Jurkat, Clone E6-1 (cell line): ENCODE measurements around the gene VIPR2.
"Not testable (repeated sequence)": the region's sequence is repeated elsewhere in the genome, so short reads cannot be mapped to it uniquely, and the experiment has no call there.

Experiments used
- DNase-seq: peaks from one replicate; pipeline ENCODE4 v3.0.0-alpha.2; 2011; ENCODE audit warnings: low read depth, low spot score
- H3K4me3 ChIP-seq: 2 replicates; pipeline ENCODE4 v1.5.1; 2011; ENCODE audit warnings: mild to moderate bottlenecking, low read length, control low read depth, moderate library complexity

The VIPR2 gene

GRCh38 chr7:159142199-159142598 lies 2.5 kb downstream of the VIPR2 start:
- DNase-seq, result no peak
- H3K4me3 ChIP-seq, result no peak overlapping the region

DNA sequence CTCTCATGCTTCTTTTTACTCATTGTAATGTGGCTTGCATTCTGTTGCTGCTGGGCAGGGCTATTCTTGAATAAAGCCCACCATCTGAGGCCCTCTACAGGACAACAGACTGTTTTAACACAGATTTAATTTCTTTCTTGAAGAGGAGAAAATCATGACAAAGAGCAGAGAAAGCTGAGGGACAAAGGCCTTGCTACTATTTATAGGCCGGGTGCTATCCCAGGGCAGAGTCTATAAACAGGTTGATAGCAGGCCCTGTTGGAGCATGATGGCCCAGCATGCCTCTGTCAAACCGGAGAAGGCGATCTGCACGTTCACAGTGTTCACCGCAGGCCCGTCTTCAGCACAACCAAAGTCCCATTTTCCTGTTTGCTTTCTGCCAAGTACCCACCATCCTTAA lies 3.0 kb downstream of the VIPR2 start:
- DNase-seq, result no peak
- no peak overlapping the region for H3K4me3 ChIP-seq

DNA sequence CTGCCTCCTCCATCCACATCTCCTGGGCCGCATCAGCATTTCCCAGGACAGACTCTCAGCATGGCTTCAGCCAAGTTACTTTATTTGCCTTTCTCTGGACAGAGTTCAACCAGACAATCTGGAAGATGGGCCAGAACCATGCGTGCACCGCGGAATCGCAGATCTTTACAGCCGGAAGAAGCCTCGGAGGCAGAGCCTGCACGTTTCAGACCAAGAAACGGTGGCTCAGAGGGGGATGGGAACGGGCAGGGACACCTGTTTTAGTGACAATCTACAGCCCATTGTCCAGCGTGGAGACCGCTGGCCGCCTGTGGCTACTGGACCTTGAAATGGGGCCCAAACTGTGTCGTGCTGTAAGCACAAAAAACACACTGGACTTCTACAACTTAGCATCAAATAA lies 3.5 kb downstream of the VIPR2 start:
- H3K4me3 ChIP-seq, result no peak overlapping the region
- no peak for DNase-seq

DNA sequence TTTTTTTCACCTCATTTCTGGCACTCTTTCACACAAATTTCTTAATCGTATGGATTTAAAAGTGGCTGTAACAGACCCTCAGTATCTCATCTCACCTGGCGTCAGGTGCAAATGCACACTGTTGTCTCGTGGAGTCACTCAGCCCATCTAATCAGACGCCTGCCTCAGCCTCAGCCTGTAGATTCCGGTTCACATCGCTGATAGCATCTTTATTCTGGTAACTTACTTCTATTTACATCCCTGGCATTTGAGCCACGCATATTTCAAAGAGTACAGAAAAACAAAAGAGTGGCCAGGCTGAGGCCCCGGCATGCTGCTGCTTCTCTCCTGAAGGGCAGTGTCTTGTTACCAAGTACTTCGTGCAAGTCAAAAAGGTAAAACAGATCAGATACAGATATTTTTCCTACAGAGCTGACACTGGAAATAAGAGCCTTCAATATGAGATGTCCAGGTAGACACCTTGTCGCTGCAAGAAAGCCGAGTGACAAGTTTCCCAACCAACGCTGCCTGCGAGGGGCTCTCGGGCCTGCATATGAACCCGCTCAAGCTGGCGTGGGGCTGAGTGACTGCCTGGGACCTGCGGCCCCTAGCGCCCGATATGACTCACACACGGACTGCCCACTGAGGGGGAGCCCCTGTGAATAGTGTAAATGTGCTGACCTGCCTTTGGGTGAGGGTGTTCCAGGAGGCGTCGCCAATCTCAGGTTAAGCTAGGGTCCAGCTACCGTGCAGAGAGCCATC lies 4.3 kb downstream of the VIPR2 start:
- no peak for DNase-seq
- no peak overlapping the region for H3K4me3 ChIP-seq

GRCh38 chr7:159139639-159140038 lies 5.0 kb downstream of the VIPR2 start:
- DNase-seq, result no peak
- no peak overlapping the region for H3K4me3 ChIP-seq

DNA sequence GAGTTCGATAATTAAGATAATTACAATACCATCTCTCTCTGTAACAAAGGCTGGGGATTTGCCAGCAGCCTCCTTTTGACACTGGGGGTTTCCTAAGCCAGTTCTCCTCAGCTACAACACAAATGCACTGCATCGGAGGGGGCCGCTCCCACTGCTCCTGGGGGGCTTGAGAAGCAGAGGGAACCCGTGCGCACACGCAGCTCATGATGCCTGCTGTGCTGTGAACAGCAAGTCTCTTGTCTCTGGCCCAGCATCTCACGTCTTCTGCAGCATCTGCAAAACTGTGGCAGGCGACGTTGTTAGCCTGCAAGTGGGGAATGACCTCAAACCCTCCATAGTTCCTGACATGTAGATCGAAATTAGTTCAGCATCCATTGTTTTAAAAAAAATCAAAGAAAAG lies 5.5 kb downstream of the VIPR2 start:
- DNase-seq, result no peak
- H3K4me3 ChIP-seq, result no peak overlapping the region

DNA sequence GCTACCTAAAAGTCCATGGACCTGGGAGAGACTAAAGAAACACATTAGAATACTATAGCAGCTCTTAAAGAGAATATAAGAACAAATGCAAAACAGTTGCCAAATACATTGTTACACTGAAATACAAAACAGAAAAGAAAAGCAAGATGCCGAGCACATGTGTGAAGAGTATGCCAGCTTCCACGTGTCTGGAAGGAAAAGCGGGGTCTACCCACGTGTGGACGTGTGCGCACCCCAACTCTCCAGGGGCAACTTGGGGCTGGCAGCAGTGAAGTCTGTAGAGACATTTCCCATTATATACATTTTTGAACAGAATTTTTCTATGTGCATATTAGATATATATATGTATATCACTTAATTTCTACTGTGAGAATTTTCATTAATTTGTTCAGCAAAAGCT lies 6.2 kb downstream of the VIPR2 start:
- DNase-seq, result no peak
- H3K4me3 ChIP-seq, result no peak overlapping the region

DNA sequence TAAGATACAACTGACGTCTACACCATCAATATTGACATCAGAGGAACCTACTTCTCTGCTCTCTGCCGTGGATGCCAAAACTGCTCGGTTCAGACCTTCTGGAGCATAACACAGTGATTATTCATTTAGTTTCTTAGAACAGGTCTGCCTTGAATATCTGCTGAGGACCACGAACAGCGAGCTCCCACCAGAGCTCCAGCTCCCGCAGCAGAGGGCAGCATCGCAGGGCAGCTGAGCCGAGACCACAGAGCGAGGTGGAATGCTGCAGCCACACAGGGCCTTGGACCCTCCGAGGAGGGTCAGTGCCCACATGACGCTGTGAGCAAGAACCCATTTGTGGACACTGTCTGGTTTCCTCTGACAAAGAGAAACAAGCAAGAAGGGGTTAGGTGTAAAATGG lies 6.8 kb downstream of the VIPR2 start:
- H3K4me3 ChIP-seq, result no peak overlapping the region
- DNase-seq, result no peak

GRCh38 chr7:159136846-159137245 lies 7.8 kb downstream of the VIPR2 start:
- no peak overlapping the region for H3K4me3 ChIP-seq
- DNase-seq, result no peak

DNA sequence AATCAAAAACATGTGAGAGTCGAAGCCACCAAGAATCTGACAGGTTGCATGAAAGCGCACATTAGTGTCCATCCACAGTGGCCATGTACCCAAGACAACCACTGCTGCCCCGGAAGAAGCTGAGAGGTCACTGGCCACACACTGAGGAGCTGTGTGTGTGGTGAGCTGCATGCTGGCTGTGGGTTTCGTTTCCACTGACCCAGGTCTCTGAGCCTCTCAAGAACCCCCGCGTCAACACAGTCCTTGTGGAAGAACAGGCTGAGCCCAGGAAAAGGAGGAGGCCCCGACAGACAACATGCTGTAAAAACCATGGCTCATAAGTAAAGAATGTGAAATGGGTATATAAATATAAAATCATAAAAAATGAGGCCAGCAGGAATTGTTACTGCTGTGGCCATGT lies 8.2 kb downstream of the VIPR2 start:
- no peak overlapping the region for H3K4me3 ChIP-seq
- no peak for DNase-seq

DNA sequence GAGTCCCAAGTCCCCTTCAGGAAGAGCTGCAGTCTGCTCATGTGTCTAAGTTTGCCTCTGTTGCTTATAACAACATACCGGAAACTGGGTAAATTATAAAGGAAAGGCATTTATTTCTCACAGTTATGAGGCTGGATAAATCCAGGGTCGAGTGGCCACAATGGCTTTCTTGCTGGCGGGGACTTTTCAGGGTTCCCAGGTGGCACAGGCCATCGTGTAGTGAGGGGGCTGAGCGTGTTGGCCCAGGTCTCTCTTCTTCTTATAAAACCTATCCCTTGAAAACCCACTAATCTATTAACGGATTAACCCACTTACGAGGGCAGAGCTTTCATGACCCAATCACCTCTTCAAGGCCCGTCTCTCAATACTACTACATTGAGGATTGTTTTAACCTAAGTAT lies 8.7 kb downstream of the VIPR2 start:
- H3K4me3 ChIP-seq, result no peak overlapping the region
- no peak for DNase-seq

DNA sequence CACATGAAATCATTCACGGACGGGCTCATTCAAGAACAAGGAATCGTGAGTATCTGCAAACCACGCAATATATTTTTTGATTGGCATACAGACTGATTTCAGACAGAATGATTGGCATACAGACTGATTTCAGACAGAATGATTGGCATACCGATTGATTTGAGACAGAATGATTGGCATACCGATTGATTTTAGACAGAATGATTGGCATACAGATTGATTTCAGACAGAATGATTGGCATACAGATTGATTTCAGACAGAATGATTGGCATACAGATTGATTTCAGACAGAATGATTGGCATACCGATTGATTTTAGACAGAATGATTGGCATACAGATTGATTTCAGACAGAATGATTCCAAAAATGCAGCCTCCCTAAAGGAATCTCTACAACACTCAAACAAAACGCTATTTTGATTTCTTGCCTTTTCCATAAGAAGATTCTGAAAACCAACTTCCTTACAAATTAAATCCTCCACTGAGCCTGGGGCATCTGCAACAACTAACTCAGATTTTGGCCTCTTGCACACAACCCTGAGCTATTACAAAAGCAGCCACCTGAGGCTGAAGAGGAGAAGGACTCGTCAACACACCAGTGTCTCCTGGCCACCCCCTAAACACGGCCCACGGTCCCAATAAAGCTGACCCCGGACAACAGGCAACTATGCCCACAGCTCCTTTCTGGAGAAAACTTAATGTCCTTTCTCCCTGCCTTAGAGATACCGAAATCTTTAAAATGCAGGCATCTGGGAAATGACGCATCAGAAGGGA lies 11.8 kb downstream of the VIPR2 start:
- not testable (repeated sequence) for DNase-seq, H3K4me3 ChIP-seq

DNA sequence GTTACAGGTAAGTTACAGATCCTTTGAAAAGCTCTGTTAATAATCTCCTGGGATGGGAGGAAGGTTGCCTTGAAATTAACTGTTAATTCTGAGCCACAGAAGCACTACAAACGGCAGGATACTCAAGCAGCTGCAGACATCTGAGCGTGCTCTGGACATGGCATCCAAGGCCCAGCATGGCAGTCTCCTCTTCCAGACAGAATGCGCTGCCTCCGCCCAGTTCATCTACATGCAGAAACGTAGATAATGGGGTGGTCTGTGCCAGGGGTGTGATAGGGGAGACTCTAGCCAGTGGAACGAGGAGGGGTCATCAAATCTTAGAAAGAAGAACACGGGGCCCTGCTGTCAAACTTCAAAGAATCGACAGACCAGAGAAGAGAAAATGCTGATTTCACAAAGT lies 13.8 kb downstream of the VIPR2 start:
- no peak for DNase-seq
- no peak overlapping the region for H3K4me3 ChIP-seq

DNA sequence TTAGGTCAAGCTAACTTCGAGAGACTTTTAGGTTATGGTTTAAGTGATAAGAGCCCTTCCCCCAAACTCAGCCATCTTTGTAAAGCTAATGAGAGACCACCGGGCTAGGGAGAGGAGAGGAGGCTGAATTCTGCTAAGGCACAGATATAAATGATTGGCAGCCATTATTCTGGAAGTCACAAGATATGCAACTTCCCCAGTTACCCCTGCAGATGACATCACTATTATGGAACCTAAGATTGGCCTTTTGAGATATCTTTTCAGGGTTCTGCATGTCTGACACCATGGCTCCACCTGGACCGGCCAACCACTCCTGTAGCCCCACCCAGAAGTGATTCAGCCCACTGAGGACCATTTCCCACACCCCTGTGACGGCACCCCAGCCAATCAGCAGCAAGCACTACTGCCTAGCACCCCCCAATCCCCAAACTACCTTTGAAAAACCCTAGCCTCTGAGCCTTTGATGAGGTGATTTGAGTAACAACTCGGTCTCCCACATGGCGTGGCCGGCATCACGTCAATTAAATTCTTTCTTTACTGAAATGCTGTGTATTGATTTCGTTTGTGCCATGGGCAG lies 14.4 kb downstream of the VIPR2 start:
- DNase-seq, result no peak
- no peak overlapping the region for H3K4me3 ChIP-seq

DNA sequence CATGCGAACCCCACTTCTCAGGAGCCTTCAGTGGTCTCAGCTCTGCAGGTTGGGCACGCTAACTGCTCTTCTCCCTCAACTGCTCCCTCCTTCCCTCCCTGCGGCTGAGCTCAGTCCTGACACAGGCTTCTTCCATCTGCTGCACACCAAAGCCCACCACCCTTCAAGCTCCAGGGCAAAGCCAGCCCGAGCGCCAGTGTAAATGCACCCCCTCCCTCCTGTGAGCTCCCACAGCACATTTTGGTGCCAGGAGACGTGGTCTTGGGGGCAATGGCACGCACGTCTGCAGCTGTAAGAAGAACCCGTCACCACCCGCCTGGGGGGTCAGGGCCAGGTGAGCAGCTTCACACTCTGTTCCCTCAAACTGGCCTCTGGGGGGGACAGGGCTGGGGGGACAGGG lies 15.9 kb downstream of the VIPR2 start:
- DNase-seq, result no peak
- H3K4me3 ChIP-seq, result no peak overlapping the region

DNA sequence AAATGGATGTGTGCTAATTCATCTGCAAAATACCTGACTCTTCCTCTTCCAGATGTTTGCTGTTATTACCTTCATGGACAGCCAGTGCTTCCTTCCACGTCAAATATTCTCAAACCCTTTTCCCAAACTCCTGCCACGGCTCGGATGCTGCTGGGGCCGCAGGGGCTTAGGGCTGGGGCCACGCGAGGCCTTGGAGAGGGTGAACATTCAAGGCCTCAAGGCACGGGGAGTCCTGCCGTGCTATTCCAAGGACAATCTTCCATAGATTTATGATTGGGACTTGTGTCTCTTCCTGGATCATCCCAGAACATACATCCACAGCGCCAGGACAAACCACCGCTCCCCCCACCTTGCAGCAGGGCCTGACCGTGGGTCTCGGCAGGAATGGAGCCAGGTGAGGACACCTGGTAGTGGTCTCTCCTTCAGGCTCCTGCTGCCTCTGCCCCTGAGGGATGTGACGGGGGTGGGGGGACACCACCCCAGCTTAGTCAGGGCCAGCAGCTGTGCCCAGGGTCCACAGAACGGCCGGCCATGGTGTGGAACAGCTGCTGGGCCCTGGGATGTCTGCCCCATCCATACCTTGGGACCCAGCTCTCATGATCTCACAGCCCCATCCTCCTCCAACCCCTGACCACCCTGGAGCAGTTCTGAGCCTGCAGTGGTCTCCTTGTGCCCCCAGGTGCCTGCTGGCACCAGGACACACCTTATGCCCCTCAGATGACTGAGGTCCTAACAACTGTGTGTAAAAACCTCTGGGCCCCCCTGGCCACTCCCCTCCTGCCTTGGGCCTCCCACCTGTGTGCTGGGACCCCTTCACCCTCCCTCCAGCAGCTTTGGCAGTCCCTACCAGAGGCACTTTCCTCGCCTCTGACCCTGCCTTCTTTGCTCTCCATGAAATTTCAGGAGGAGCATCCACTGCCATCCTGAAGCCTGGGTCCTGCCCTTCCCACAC lies 16.7 kb downstream of the VIPR2 start:
- no peak overlapping the region for H3K4me3 ChIP-seq
- DNase-seq, result no peak

DNA sequence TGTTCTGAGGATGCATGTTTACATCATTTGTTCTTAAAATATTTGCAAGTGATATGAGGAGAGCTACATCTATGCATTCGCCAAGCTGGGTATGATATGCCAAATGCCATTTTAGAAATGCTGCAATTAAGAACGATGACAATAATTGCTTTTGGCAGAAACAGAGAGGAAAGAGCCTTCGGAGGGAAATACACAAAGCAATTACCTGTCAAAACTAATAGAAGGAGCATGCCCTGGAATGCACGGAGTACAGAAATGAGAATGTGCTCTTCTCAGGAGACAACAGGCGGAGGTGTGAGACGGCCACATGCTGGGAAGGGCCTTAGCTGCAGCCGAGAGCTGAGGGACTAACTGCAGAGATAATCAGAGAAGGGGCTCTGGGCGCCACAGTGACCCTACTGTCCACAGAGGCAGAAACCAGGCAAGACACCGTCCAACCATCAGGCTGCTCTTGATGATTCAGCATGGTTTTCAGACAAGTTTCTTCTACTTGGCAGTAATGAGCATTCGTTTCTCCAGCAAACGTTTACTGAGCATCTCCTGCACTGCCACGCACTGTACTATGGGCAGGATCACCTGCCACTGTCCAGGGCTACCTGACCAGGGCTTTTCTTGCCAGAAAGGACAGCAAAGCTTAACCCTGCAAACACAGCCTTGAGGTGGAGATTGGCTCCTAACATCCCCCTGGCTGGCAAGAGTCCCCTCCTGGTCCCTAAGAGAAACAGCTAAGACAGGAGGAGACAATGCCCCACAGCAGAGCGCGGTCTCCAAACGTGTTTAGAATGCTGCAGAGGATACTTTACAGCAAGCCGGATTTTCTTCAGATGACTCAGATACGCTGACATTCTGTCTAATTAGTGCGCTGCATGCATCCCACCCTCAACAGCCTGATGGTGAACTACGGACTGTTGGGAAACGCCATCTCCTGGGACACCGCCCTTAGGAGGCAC lies 18.1 kb downstream of the VIPR2 start:
- DNase-seq, result no peak
- H3K4me3 ChIP-seq, result no peak overlapping the region

GRCh38 chr7:159125955-159126270 lies 18.8 kb downstream of the VIPR2 start:
- no peak for DNase-seq
- no peak overlapping the region for H3K4me3 ChIP-seq
